Sigmoid colon (tissue), 7 donors: ENCODE measurements around the gene BCCIP. TPM values are rescaled to one million over a fixed set of nuclear protein-coding genes. Genes with fewer than 3 reads are reported as not detected.

Experiments used
- DNase-seq: peaks from one replicate; pipeline ENCODE4 v3.0.0-alpha.2; 2019
- H3K27ac ChIP-seq, 4 donors: fragments of 200-600 bp; sonication (generic); one replicate each; pipeline ENCODE4 v1.5.1; 2016 to 2019; ENCODE audit warnings: mild to moderate bottlenecking in 1 of 4
- H3K27me3 ChIP-seq, 3 donors: fragments of 200-600 bp; sonication (generic); one replicate each; pipeline ENCODE4 v1.5.1; 2019; ENCODE audit warnings: mild to moderate bottlenecking in 1 of 3
- H3K36me3 ChIP-seq, 4 donors: fragments of 200-600 bp; sonication (generic); one replicate each; pipeline ENCODE4 v1.5.1; 2016 to 2019
- H3K4me1 ChIP-seq, 4 donors: fragments of 200-600 bp; sonication (generic); one replicate each; pipeline ENCODE4 v1.5.1; 2017 to 2019
- H3K4me3 ChIP-seq, 4 donors: fragments of 200-600 bp; sonication (generic); one replicate each; pipeline ENCODE4 v1.5.1; 2017 to 2019; ENCODE audit warnings: mild to moderate bottlenecking in 2 of 4, moderate library complexity in 1 of 4
- H3K9me3 ChIP-seq, 4 donors: fragments of 200-600 bp in 3 of 4; sonication (generic) in 3 of 4; one replicate each; pipeline versions ENCODE4 v1.5.1 to v1.6.1; 2013 to 2019
- CTCF ChIP-seq, 4 experiments: fragments of 450-650 bp in 3 of 4; fragments of 200-600 bp in 1 of 4; IDR thresholded peaks; one replicate each; pipeline ENCODE4 v1.5.1; 2016 to 2019; ENCODE audit warnings: antibody characterized with exemption in 4 of 4, mild to moderate bottlenecking in 3 of 4, moderate library complexity in 2 of 4
- EP300 ChIP-seq, 4 donors: sonication (generic); formaldehyde crosslinking; IDR thresholded peaks; one replicate each; pipeline ENCODE4 v1.6.1; 2017; ENCODE audit warnings: antibody characterized with exemption in 4 of 4
- POLR2A ChIP-seq, 2 donors: fragments of 450-650 bp; IDR thresholded peaks; one replicate each; pipeline ENCODE4 v1.6.1; 2016; ENCODE audit warnings: antibody characterized with exemption in 2 of 2, mild to moderate bottlenecking in 2 of 2, moderate library complexity in 2 of 2
- POLR2AphosphoS5 ChIP-seq, 4 donors: sonication (generic); formaldehyde crosslinking; IDR thresholded peaks; one replicate each; pipeline ENCODE4 v1.6.1; 2017; ENCODE audit warnings: antibody characterized with exemption in 4 of 4
- WGBS, 2 donors: extraction: QIAGEN DNeasy Blood & Tissue Kit; methylation state at CpG; one replicate each; pipeline ENCODE4 v1.1.7; 2013; 5-methylcytosine and 5-hydroxymethylcytosine counted together
- intact Hi-C: fragments of 100-400 bp; cut with DNase I; formaldehyde crosslinking; loops from one replicate; pipeline ENCODE4 v1.15.1; 2023
- polyA plus RNA-seq, 3 donors: library from polyadenylated mRNA; stranded (reverse); fragments of 200-250 nt; gene quantifications; one replicate each; pipeline ENCODE4 v1.2.3, GENCODE V29; 2013
- total RNA-seq, 4 donors: library from RNA; depleted of rRNA; stranded (reverse); fragments of >200 nt; gene quantifications; one replicate each; pipeline ENCODE4 v1.1.0, GENCODE V29; 2016
- donor health status: healthy with polysubstance abuse.
- donor health status: Bipolar disorder and iron deficiency.
- donor health status: healthy.

Gene BCCIP
- total and polyA plus RNA-seq, 7 donors: 37.7 to 61.4 (median 49.9) TPM

- 0% methylated on average over 1 of the region's 1 CpG for WGBS, 2 donors
- H3K27me3 ChIP-seq: no peaks in the 10 kb centered on the region
- no peak for TF ChIP-seq POLR2AphosphoS5 (IDR thresholded peaks at IDR 0.05)
- TF ChIP-seq EP300 (IDR thresholded peaks at IDR 0.05): no peak
- no peak for TF ChIP-seq CTCF (IDR thresholded peaks at IDR 0.05)
- no peak for TF ChIP-seq POLR2A (IDR thresholded peaks at IDR 0.05)
- intact Hi-C loops: no loop called here
- no peak overlapping the region for H3K27ac ChIP-seq
- no peaks in the 10 kb centered on the region for H3K4me1 ChIP-seq
- no peak for DNase-seq
- H3K4me3 ChIP-seq: no peak overlapping the region
- H3K36me3 ChIP-seq: peaks cover 7 to 56% (median 27%) of the 10 kb centered on the region in 4 donors
- no peaks in the 10 kb centered on the region for H3K9me3 ChIP-seq
Measured at GRCh38 chr10:125815764-125816163, 7.6 kb upstream of the BCCIP start.

GRCh38 chr10:125816548-125816947 is 6.8 kb upstream of the BCCIP start:
- DNase-seq: no peak
- H3K9me3 ChIP-seq: no peaks in the 10 kb centered on the region
- H3K4me1 ChIP-seq: peaks cover 0 to 2% (median 0%) of the 10 kb centered on the region in 4 donors
- no peak overlapping the region for H3K27ac ChIP-seq
- 92 to 93% methylated on average over 4 of the region's 4 CpGs for WGBS, 2 donors
- peaks cover 7 to 48% (median 25%) of the 10 kb centered on the region in 4 donors for H3K36me3 ChIP-seq
- TF ChIP-seq CTCF (IDR thresholded peaks at IDR 0.05) (no peak), POLR2AphosphoS5 (IDR thresholded peaks at IDR 0.05) (no peak), POLR2A (IDR thresholded peaks at IDR 0.05) (no peak), EP300 (IDR thresholded peaks at IDR 0.05) (no peak)
- intact Hi-C loops: no loop called here
- H3K4me3 ChIP-seq: no peak overlapping the region
- H3K27me3 ChIP-seq: no peaks in the 10 kb centered on the region

- H3K4me1 ChIP-seq: peaks cover 0 to 11% (median 7%) of the 10 kb centered on the region in 4 donors
- 71 to 88% methylated on average over 6 of the region's 6 CpGs for WGBS, 2 donors
- H3K27me3 ChIP-seq: no peaks in the 10 kb centered on the region
- TF ChIP-seq CTCF (IDR thresholded peaks at IDR 0.05) (no peak), POLR2A (IDR thresholded peaks at IDR 0.05) (no peak), POLR2AphosphoS5 (IDR thresholded peaks at IDR 0.05) (no peak), EP300 (IDR thresholded peaks at IDR 0.05) (no peak)
- intact Hi-C loops: no loop called here
- H3K9me3 ChIP-seq: no peaks in the 10 kb centered on the region
- peaks cover 7 to 39% (median 25%) of the 10 kb centered on the region in 4 donors for H3K36me3 ChIP-seq
- H3K27ac ChIP-seq: no peak overlapping the region
- no peak overlapping the region for H3K4me3 ChIP-seq
- DNase-seq: no peak
Measured at GRCh38 chr10:125817337-125817946, 5.9 kb upstream of the BCCIP start.

GRCh38 chr10:125820701-125821100 is 2.6 kb upstream of the BCCIP start:
- no peak overlapping the region for H3K27ac ChIP-seq
- WGBS, 2 donors: 38 to 51% methylated on average over 1 of the region's 1 CpG
- H3K4me1 ChIP-seq: peaks cover 0 to 32% (median 28%) of the 10 kb centered on the region in 4 donors
- H3K36me3 ChIP-seq: peaks cover 0 to 7% (median 4%) of the 10 kb centered on the region in 4 donors
- DNase-seq: no peak
- H3K4me3 ChIP-seq: no peak overlapping the region
- intact Hi-C loops: loop anchor here (5.0 to 10.0 kb wide), 3 partner anchors 98 to 1016 kb away; partner anchors contain the start of gene ABRAXAS2
- TF ChIP-seq POLR2AphosphoS5 (IDR thresholded peaks at IDR 0.05): no peak
- TF ChIP-seq EP300 (IDR thresholded peaks at IDR 0.05): no peak
- H3K9me3 ChIP-seq: no peaks in the 10 kb centered on the region
- no peaks in the 10 kb centered on the region for H3K27me3 ChIP-seq

GRCh38 chr10:125823663-125824251 is 411 bp downstream of the BCCIP start:
- peaks cover 4 to 26% (median 10%) of the 10 kb centered on the region in 4 donors for H3K36me3 ChIP-seq
- H3K27ac ChIP-seq: peak overlapping the region; percentile 80 to 91 (median 88)
- intact Hi-C loops: loop anchor here (5.0 to 10.0 kb wide), 3 partner anchors 101 to 1019 kb away; partner anchors contain the start of gene ABRAXAS2
- 0 to 1% methylated on average over 20 of the region's 20 CpGs for WGBS, 2 donors
- peaks cover 0 to 37% (median 31%) of the 10 kb centered on the region in 4 donors for H3K4me1 ChIP-seq
- no peaks in the 10 kb centered on the region for H3K9me3 ChIP-seq
- peak overlapping the region; percentile 91 to 97 (median 93) for H3K4me3 ChIP-seq
- no peaks in the 10 kb centered on the region for H3K27me3 ChIP-seq
- TF ChIP-seq POLR2A (IDR thresholded peaks at IDR 0.05) (no peak), CTCF (IDR thresholded peaks at IDR 0.05) (no peak), EP300 (IDR thresholded peaks at IDR 0.05) (no peak), POLR2AphosphoS5 (IDR thresholded peaks at IDR 0.05) (no peak)
- DNase-seq: no peak
